ENCODE measurements around the gene SHLD1. TPM values are rescaled to one million over a fixed set of nuclear protein-coding genes. Genes with fewer than 3 reads are reported as not detected.
"Not testable (repeated sequence)": the region's sequence is repeated elsewhere in the genome, so short reads cannot be mapped to it uniquely, and the experiment has no call there.

Gene SHLD1
- total and polyA plus RNA-seq, 2 donors = 11.2 to 16.4 TPM

DNA sequence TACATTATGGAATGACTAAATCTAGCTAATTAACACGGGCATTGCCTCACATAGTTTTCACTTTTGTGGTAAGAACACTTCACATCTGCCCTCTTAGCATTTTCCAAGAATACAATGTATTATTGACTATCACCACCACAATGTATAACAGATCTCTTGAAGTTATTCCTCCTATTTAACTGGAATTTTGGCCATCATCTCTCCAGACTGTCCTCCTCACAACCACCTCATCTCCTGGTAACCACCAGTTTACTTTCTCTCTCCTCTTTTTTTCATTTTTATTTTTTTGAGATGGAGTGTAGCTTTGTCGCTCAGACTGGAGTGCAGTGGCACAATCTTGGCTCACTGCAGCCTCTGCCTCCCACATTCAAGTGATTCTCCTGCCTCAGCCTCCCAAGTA, 8.2 kb upstream of the SHLD1 start:
- Histone ChIP-seq H3K4me3 (ENCODE audit: low read length in 2 of 2) (no peak overlapping the region), H3K27ac (ENCODE audit: low read depth in 1 of 2, low read length in 1 of 2) (no peak overlapping the region), H3K36me3 (ENCODE audit: control insufficient read depth in 2 of 2, insufficient read depth in 2 of 2, low read length in 1 of 2) (no peaks in the 10 kb centered on the region), H3K27me3 (ENCODE audit: control insufficient read depth in 2 of 2, insufficient read depth in 1 of 2, low read length in 1 of 2) (no peaks in the 10 kb centered on the region), H3K9me3 (ENCODE audit: control insufficient read depth in 2 of 2, insufficient read depth in 1 of 2, low read length in 1 of 2) (no peaks in the 10 kb centered on the region), H3K4me1 (ENCODE audit: control insufficient read depth in 2 of 2, insufficient read depth in 2 of 2, low read length in 2 of 2) (peaks cover 4 to 13% of the 10 kb centered on the region in 2 donors)
- WGBS = 97% methylated on average over 2 of the region's 2 CpGs
- DNase-seq (ENCODE audit: low read depth in 6 of 9, low spot score in 9 of 9) = no peak

DNA sequence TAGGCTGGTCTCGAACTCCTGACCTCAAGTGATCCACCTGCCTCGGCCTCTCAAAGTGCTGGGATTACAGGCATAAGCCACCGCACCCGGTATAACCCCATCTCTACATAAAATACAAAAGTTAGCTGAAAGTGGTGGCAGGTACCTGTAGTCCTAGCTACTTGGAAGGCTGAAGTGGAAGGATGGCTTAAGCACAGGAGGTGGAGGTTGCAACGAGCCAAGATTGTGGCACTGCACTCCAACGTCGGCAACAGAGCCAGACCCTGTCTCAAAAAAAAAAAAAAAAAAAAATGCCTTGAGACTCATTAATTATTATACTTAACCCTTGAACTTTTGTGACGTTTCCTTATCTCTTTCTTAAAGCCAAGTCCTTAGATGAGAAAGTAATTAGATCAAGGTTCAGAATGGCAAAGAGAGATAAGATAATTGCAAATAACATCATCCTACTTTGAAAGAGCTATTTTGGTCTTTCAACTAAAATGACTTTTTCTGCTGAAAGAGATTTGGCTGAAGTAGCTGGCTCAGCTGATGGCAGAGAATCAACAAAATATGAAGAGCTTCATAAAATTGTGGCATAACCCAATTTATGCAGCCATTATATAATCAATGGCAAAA, 4.7 kb upstream of the SHLD1 start:
- H3K4me1 ChIP-seq (ENCODE audit: control insufficient read depth in 2 of 2, insufficient read depth in 2 of 2, low read length in 2 of 2) = peaks cover 0 to 3% of the 10 kb centered on the region in 2 donors
- no peak for DNase-seq (ENCODE audit: low read depth in 6 of 9, low spot score in 9 of 9)
- H3K27me3 ChIP-seq (ENCODE audit: control insufficient read depth in 2 of 2, insufficient read depth in 1 of 2, low read length in 1 of 2) = no peaks in the 10 kb centered on the region
- WGBS = 93% methylated on average over 8 of the region's 8 CpGs
- H3K4me3 ChIP-seq (ENCODE audit: low read length in 2 of 2) = no peak overlapping the region
- H3K27ac ChIP-seq (ENCODE audit: low read depth in 1 of 2, low read length in 1 of 2) = no peak overlapping the region
- H3K9me3 ChIP-seq (ENCODE audit: control insufficient read depth in 2 of 2, insufficient read depth in 1 of 2, low read length in 1 of 2) = no peaks in the 10 kb centered on the region
- H3K36me3 ChIP-seq (ENCODE audit: control insufficient read depth in 2 of 2, insufficient read depth in 2 of 2, low read length in 1 of 2) = peaks cover 0 to 4% of the 10 kb centered on the region in 2 donors

- 96% methylated on average over 1 of the region's 1 CpG for WGBS
- Histone ChIP-seq H3K4me1 (ENCODE audit: control insufficient read depth in 2 of 2, insufficient read depth in 2 of 2, low read length in 2 of 2) (peaks cover 3 to 7% of the 10 kb centered on the region in 2 donors), H3K27ac (ENCODE audit: low read depth in 1 of 2, low read length in 1 of 2) (no peak overlapping the region), H3K4me3 (ENCODE audit: low read length in 2 of 2) (no peak overlapping the region), H3K27me3 (ENCODE audit: control insufficient read depth in 2 of 2, insufficient read depth in 1 of 2, low read length in 1 of 2) (no peaks in the 10 kb centered on the region), H3K9me3 (ENCODE audit: control insufficient read depth in 2 of 2, insufficient read depth in 1 of 2, low read length in 1 of 2) (no peaks in the 10 kb centered on the region), H3K36me3 (ENCODE audit: control insufficient read depth in 2 of 2, insufficient read depth in 2 of 2, low read length in 1 of 2) (peaks cover 0 to 4% of the 10 kb centered on the region in 2 donors)
- DNase-seq (ENCODE audit: low read depth in 6 of 9, low spot score in 9 of 9) = no peak
Measured at GRCh38 chr20:5746064-5746463, 4.1 kb upstream of the SHLD1 start.

DNA sequence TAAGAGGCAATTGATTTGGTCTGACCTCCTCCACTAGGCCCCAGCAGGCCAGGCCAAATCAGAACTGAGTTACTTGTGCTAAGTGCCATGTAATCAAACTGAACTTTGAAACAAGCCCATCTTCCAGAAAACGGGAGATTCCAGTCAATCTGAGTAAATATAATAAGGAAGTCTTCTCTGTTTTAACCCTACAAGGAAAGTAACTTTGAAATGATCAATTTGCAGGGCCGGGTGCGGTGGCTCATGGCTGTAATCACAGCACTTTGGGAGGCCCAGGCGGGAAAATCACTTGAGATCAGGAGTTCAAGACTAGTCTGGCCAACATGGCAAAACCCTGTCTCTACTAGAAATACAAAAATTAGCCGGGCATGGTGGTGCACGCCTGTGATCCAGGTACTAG, 2.0 kb upstream of the SHLD1 start:
- H3K4me3 ChIP-seq (ENCODE audit: low read length in 2 of 2) = no peak overlapping the region
- peaks cover 10 to 12% of the 10 kb centered on the region in 2 donors for H3K4me1 ChIP-seq (ENCODE audit: control insufficient read depth in 2 of 2, insufficient read depth in 2 of 2, low read length in 2 of 2)
- H3K27me3 ChIP-seq (ENCODE audit: control insufficient read depth in 2 of 2, insufficient read depth in 1 of 2, low read length in 1 of 2) = no peaks in the 10 kb centered on the region
- 98% methylated on average over 6 of the region's 6 CpGs for WGBS
- no peak for DNase-seq (ENCODE audit: low read depth in 6 of 9, low spot score in 9 of 9)
- H3K9me3 ChIP-seq (ENCODE audit: control insufficient read depth in 2 of 2, insufficient read depth in 1 of 2, low read length in 1 of 2) = no peaks in the 10 kb centered on the region
- no peak overlapping the region for H3K27ac ChIP-seq (ENCODE audit: low read depth in 1 of 2, low read length in 1 of 2)
- peaks cover 0 to 4% of the 10 kb centered on the region in 2 donors for H3K36me3 ChIP-seq (ENCODE audit: control insufficient read depth in 2 of 2, insufficient read depth in 2 of 2, low read length in 1 of 2)

GRCh38 chr20:5749512-5749951, 669 bp upstream of the SHLD1 start:
- WGBS = 98% methylated on average over 12 of the region's 12 CpGs
- not testable (repeated sequence) for H3K27ac ChIP-seq (ENCODE audit: low read depth in 1 of 2, low read length in 1 of 2); H3K9me3 ChIP-seq (ENCODE audit: control insufficient read depth in 2 of 2, insufficient read depth in 1 of 2, low read length in 1 of 2); H3K36me3 ChIP-seq (ENCODE audit: control insufficient read depth in 2 of 2, insufficient read depth in 2 of 2, low read length in 1 of 2); DNase-seq (ENCODE audit: low read depth in 6 of 9, low spot score in 9 of 9); H3K27me3 ChIP-seq (ENCODE audit: control insufficient read depth in 2 of 2, insufficient read depth in 1 of 2, low read length in 1 of 2); H3K4me3 ChIP-seq (ENCODE audit: low read length in 2 of 2)
- H3K4me1 ChIP-seq (ENCODE audit: control insufficient read depth in 2 of 2, insufficient read depth in 2 of 2, low read length in 2 of 2) = peaks cover 10 to 12% of the 10 kb centered on the region in 2 donors

GRCh38 chr20:5751856-5752255, 1.7 kb downstream of the SHLD1 start:
- Histone ChIP-seq H3K4me3 (ENCODE audit: low read length in 2 of 2) (no peak overlapping the region), H3K9me3 (ENCODE audit: control insufficient read depth in 2 of 2, insufficient read depth in 1 of 2, low read length in 1 of 2) (no peaks in the 10 kb centered on the region), H3K36me3 (ENCODE audit: control insufficient read depth in 2 of 2, insufficient read depth in 2 of 2, low read length in 1 of 2) (peaks cover 0 to 4% of the 10 kb centered on the region in 2 donors), H3K27ac (ENCODE audit: low read depth in 1 of 2, low read length in 1 of 2) (no peak overlapping the region), H3K4me1 (ENCODE audit: control insufficient read depth in 2 of 2, insufficient read depth in 2 of 2, low read length in 2 of 2) (peaks cover 10 to 12% of the 10 kb centered on the region in 2 donors), H3K27me3 (ENCODE audit: control insufficient read depth in 2 of 2, insufficient read depth in 1 of 2, low read length in 1 of 2) (no peaks in the 10 kb centered on the region)
- whole genome bisulfite sequencing = 99% methylated on average over 4 of the region's 4 CpGs
- no peak for DNase-seq (ENCODE audit: low read depth in 6 of 9, low spot score in 9 of 9)

- Histone ChIP-seq H3K9me3 (ENCODE audit: control insufficient read depth in 2 of 2, insufficient read depth in 1 of 2, low read length in 1 of 2) (no peaks in the 10 kb centered on the region), H3K27me3 (ENCODE audit: control insufficient read depth in 2 of 2, insufficient read depth in 1 of 2, low read length in 1 of 2) (no peaks in the 10 kb centered on the region), H3K27ac (ENCODE audit: low read depth in 1 of 2, low read length in 1 of 2) (no peak overlapping the region), H3K36me3 (ENCODE audit: control insufficient read depth in 2 of 2, insufficient read depth in 2 of 2, low read length in 1 of 2) (peaks cover 0 to 8% of the 10 kb centered on the region in 2 donors), H3K4me3 (ENCODE audit: low read length in 2 of 2) (no peak overlapping the region), H3K4me1 (ENCODE audit: control insufficient read depth in 2 of 2, insufficient read depth in 2 of 2, low read length in 2 of 2) (peaks cover 10 to 12% of the 10 kb centered on the region in 2 donors)
- DNase-seq (ENCODE audit: low read depth in 6 of 9, low spot score in 9 of 9) = no peak
- WGBS = 94% methylated on average over 7 of the region's 7 CpGs
Measured at GRCh38 chr20:5753814-5754213, 3.6 kb downstream of the SHLD1 start.

DNA sequence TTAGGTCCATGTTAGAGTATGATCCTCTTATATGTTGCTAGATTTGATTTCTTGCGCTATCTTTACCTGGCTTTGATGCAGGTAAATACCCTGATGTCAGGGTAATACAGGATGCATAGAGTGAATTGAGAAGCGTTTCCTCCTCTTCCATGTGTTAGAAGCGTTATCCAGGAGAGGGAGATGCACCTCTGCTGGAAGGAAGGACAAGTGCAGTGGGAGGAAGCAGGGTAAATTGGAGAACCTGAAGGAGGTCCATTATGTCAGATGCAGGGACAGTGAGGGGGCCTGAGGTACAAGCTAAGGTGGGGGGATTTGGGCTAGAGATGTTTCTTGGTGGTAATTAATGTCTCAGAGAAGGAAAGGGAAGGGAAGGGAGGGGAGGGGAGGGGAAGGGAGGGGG, 7.7 kb downstream of the SHLD1 start:
- WGBS = 98% methylated on average over 3 of the region's 3 CpGs

GRCh38 chr20:5766085-5766764, 16.0 kb downstream of the SHLD1 start:
- Histone ChIP-seq H3K27me3 (ENCODE audit: control insufficient read depth in 2 of 2, insufficient read depth in 1 of 2, low read length in 1 of 2) (no peaks in the 10 kb centered on the region), H3K27ac (ENCODE audit: low read depth in 1 of 2, low read length in 1 of 2) (no peak overlapping the region), H3K9me3 (ENCODE audit: control insufficient read depth in 2 of 2, insufficient read depth in 1 of 2, low read length in 1 of 2) (no peaks in the 10 kb centered on the region), H3K36me3 (ENCODE audit: control insufficient read depth in 2 of 2, insufficient read depth in 2 of 2, low read length in 1 of 2) (peaks cover 4 to 9% of the 10 kb centered on the region in 2 donors), H3K4me3 (ENCODE audit: low read length in 2 of 2) (no peak overlapping the region), H3K4me1 (ENCODE audit: control insufficient read depth in 2 of 2, insufficient read depth in 2 of 2, low read length in 2 of 2) (no peaks in the 10 kb centered on the region)
- 95% methylated on average over 7 of the region's 7 CpGs for WGBS
- DNase-seq (ENCODE audit: low read depth in 6 of 9, low spot score in 9 of 9) = no peak

More for the DNA sequence above, 7.7 kb downstream of the SHLD1 start:
- H3K27me3 ChIP-seq (ENCODE audit: control insufficient read depth in 2 of 2, insufficient read depth in 1 of 2, low read length in 1 of 2) = no peaks in the 10 kb centered on the region
- peaks cover 0 to 8% of the 10 kb centered on the region in 2 donors for H3K36me3 ChIP-seq (ENCODE audit: control insufficient read depth in 2 of 2, insufficient read depth in 2 of 2, low read length in 1 of 2)
- H3K9me3 ChIP-seq (ENCODE audit: control insufficient read depth in 2 of 2, insufficient read depth in 1 of 2, low read length in 1 of 2) = no peaks in the 10 kb centered on the region
- H3K4me3 ChIP-seq (ENCODE audit: low read length in 2 of 2) = no peak overlapping the region
- no peak for DNase-seq (ENCODE audit: low read depth in 6 of 9, low spot score in 9 of 9)
- no peak overlapping the region for H3K27ac ChIP-seq (ENCODE audit: low read depth in 1 of 2, low read length in 1 of 2)
- H3K4me1 ChIP-seq (ENCODE audit: control insufficient read depth in 2 of 2, insufficient read depth in 2 of 2, low read length in 2 of 2) = no peaks in the 10 kb centered on the region
